ENCODE data around the gene MYL7.

- TF ChIP-seq CTCF (IDR thresholded peaks at IDR 0.05) (no peak), EP300 (IDR thresholded peaks at IDR 0.05; ENCODE audit: low read depth) (no peak)
Measured at GRCh38 chr7:44108768-44109750, 32.1 kb downstream of the MYL7 start.
